H1 (cell line): ENCODE results near the gene TPT1. TPM values are rescaled to one million over a fixed set of nuclear protein-coding genes. Genes with fewer than 3 reads are reported as not detected.

Source experiments
- CTCF ChIA-PET: fragments of 300-600 bp; sonication (Branson Sonifier 250); formaldehyde crosslinking; loops from one replicate; lab custom pipeline; 2021; ENCODE audit not compliant: partially characterized antibody; lab: Charles Lee
- POLR2A ChIA-PET: fragments of 300-600 bp; sonication (Branson Sonifier 250); formaldehyde crosslinking; loops from one replicate; lab custom pipeline; 2021; ENCODE audit warnings: inconsistent platforms; ENCODE audit not compliant: partially characterized antibody; lab: Charles Lee
- DNase-seq, 2 experiments: peaks; one replicate each; pipeline versions ENCODE4 v3.0.0 to v3.0.0-alpha.2; 2010 to 2022; ENCODE audit warnings: low spot score in 2 of 2, low read depth in 1 of 2, mixed read lengths in 1 of 2
- FAIRE-seq: peaks from 2 replicates; lab custom pipeline; 2011; peaks lifted over from hg19 to GRCh38; lab: Jason Lieb, UNC
- H2AFZ ChIP-seq: 2 replicates; pipeline ENCODE4 v1.8.1; 2012; ENCODE audit warnings: low read length, inconsistent platforms
- H2AK5ac ChIP-seq: 2 replicates; pipeline ENCODE4 v1.6.1; 2013; ENCODE audit warnings: low read depth, low read length
- H2BK120ac ChIP-seq: replicated peaks from 2 replicates; pipeline ENCODE3; 2013; ENCODE audit warnings: low read depth, low read length, inconsistent platforms
- H2BK12ac ChIP-seq: 2 replicates; pipeline ENCODE4 v1.6.1; 2013; ENCODE audit warnings: low read depth, low read length
- H2BK15ac ChIP-seq: 2 replicates; pipeline ENCODE4 v1.6.1; 2013; ENCODE audit warnings: low read length
- H2BK20ac ChIP-seq: 2 replicates; pipeline ENCODE4 v1.6.1; 2013; ENCODE audit warnings: low read length
- H2BK5ac ChIP-seq: 2 replicates; pipeline ENCODE4 v1.6.1; 2013; ENCODE audit warnings: low read depth, low read length
- H3K14ac ChIP-seq: 2 replicates; pipeline ENCODE4 v1.6.1; 2013; ENCODE audit warnings: inconsistent platforms; ENCODE audit not compliant: insufficient read length
- H3K18ac ChIP-seq: 2 replicates; pipeline ENCODE4 v1.6.1; 2013; ENCODE audit warnings: low read length; ENCODE audit errors: extremely low read depth
- H3K23ac ChIP-seq: 2 replicates; pipeline ENCODE4 v1.6.1; 2013; ENCODE audit warnings: inconsistent platforms; ENCODE audit not compliant: insufficient read length
- H3K23me2 ChIP-seq: 2 replicates; pipeline ENCODE4 v1.6.1; 2013; ENCODE audit warnings: low read depth, low read length
- H3K27ac ChIP-seq: 2 replicates; pipeline ENCODE4 v1.6.1; 2011; ENCODE audit warnings: low read depth, low read length, inconsistent platforms
- H3K27me3 ChIP-seq, 4 experiments: replicated peaks in 1 of 4; 1 replicate in 1 of 4; 2 replicates in 3 of 4; pipeline versions ENCODE4 v1.6.1 to v1.8.1; 2011 to 2013; ENCODE audit warnings: low read length in 3 of 4, mild to moderate bottlenecking in 3 of 4, inconsistent platforms in 2 of 4, mixed read lengths in 2 of 4, moderate library complexity in 1 of 4; ENCODE audit not compliant: control insufficient read depth in 3 of 4, insufficient read depth in 3 of 4; ENCODE audit errors: extremely low read depth in 1 of 4
- H3K36me3 ChIP-seq, 4 experiments: 2 replicates each; pipeline versions ENCODE4 v1.6.1 to v1.8.1; 2011 to 2013; ENCODE audit warnings: mild to moderate bottlenecking in 4 of 4, low read length in 3 of 4, moderate library complexity in 2 of 4, control low read depth in 1 of 4, inconsistent platforms in 1 of 4; ENCODE audit not compliant: insufficient read depth in 4 of 4, control insufficient read depth in 2 of 4
- H3K4ac ChIP-seq: replicated peaks from 2 replicates; pipeline ENCODE3; 2013; ENCODE audit warnings: low read length, low read depth, mixed read lengths, inconsistent platforms; ENCODE audit not compliant: insufficient read length
- H3K4me1 ChIP-seq, 4 experiments: replicated peaks in 1 of 4; 1 replicate in 1 of 4; 2 replicates in 3 of 4; pipeline versions ENCODE4 v1.6.1 to v1.8.1; 2011 to 2013; ENCODE audit warnings: low read length in 3 of 4, inconsistent platforms in 2 of 4, mixed read lengths in 1 of 4; ENCODE audit not compliant: insufficient read depth in 4 of 4, control insufficient read depth in 3 of 4
- H3K4me2 ChIP-seq, 2 experiments: 2 replicates each; pipeline versions ENCODE4 v1.6.1 to v1.8.1; 2011 to 2013; ENCODE audit warnings: low read depth in 2 of 2, low read length in 2 of 2, control low read depth in 1 of 2, inconsistent platforms in 1 of 2, mild to moderate bottlenecking in 1 of 2; ENCODE audit not compliant: insufficient read depth in 1 of 2
- H3K4me3 ChIP-seq, 4 experiments: fragments of 200-600, 300-600 bp in 1 of 4; sonication (generic), shearing (Covaris generic), sonication (Bioruptor Twin) in 1 of 4; 2 replicates each; pipeline versions ENCODE4 v1.5.1 to v1.8.1; 2011 to 2016; ENCODE audit warnings: low read length in 4 of 4, low read depth in 3 of 4, control low read depth in 2 of 4, inconsistent platforms in 2 of 4, mild to moderate bottlenecking in 2 of 4, mixed read lengths in 1 of 4, moderate library complexity in 1 of 4; ENCODE audit not compliant: insufficient read depth in 2 of 4; ENCODE audit errors: extremely low read depth in 1 of 4
- H3K56ac ChIP-seq: replicated peaks from 2 replicates; pipeline ENCODE3; 2013; ENCODE audit warnings: low read depth, mild to moderate bottlenecking, mixed read lengths, low read length, inconsistent platforms; ENCODE audit not compliant: insufficient read length
- H3K79me1 ChIP-seq: 2 replicates; pipeline ENCODE4 v1.6.1; 2013; ENCODE audit warnings: low read depth, low read length, control low read depth
- H3K79me2 ChIP-seq, 2 experiments: 2 replicates each; pipeline versions ENCODE4 v1.6.1 to v1.8.1; 2012 to 2013; ENCODE audit warnings: low read length in 2 of 2, mild to moderate bottlenecking in 2 of 2, inconsistent platforms in 1 of 2; ENCODE audit not compliant: insufficient read depth in 2 of 2, control insufficient read depth in 1 of 2
- H3K9ac ChIP-seq, 4 experiments: replicated peaks in 1 of 4; 1 replicate in 1 of 4; 2 replicates in 3 of 4; pipeline versions ENCODE4 v1.6.1 to v1.8.1; 2011 to 2013; ENCODE audit warnings: low read depth in 3 of 4, low read length in 3 of 4, control low read depth in 2 of 4, mild to moderate bottlenecking in 2 of 4, moderate library complexity in 2 of 4, inconsistent platforms in 1 of 4; ENCODE audit errors: extremely low read depth in 1 of 4
- H3K9me3 ChIP-seq, 2 experiments: 2 replicates each; pipeline versions ENCODE4 v1.6.1 to v1.8.1; 2012 to 2013; ENCODE audit warnings: mild to moderate bottlenecking in 2 of 2, moderate library complexity in 2 of 2, control low read depth in 1 of 2, inconsistent platforms in 1 of 2, low read depth in 1 of 2, low read length in 1 of 2, mixed read lengths in 1 of 2; ENCODE audit not compliant: insufficient read depth in 2 of 2
- H4K20me1 ChIP-seq, 2 experiments: replicated peaks in 1 of 2; 2 replicates each; pipeline versions ENCODE3 to v1.8.1; 2011 to 2013; ENCODE audit warnings: inconsistent platforms in 2 of 2, low read length in 2 of 2, mild to moderate bottlenecking in 1 of 2; ENCODE audit not compliant: insufficient read depth in 2 of 2, control insufficient read depth in 1 of 2
- H4K5ac ChIP-seq: 2 replicates; pipeline ENCODE4 v1.6.1; 2013; ENCODE audit warnings: low read length, low read depth, mixed read lengths, inconsistent platforms; ENCODE audit not compliant: insufficient read length
- H4K8ac ChIP-seq: 2 replicates; pipeline ENCODE4 v1.8.0; 2013; ENCODE audit warnings: mild to moderate bottlenecking, moderate library complexity, low read length, inconsistent platforms; ENCODE audit not compliant: insufficient read depth; ENCODE audit errors: extremely low read depth
- H4K91ac ChIP-seq: replicated peaks from 2 replicates; pipeline ENCODE3; 2013; ENCODE audit warnings: low read length, mixed read lengths, inconsistent platforms; ENCODE audit not compliant: insufficient read length
- ASH2L ChIP-seq: fragments of 200-600, 300-600 bp; sonication (generic); IDR thresholded peaks from one replicate; pipeline ENCODE4 v1.7.1; 2017; ENCODE audit warnings: low read length
- ATF2 ChIP-seq: IDR thresholded peaks from 2 replicates; pipeline ENCODE4 v1.6.1; 2012; ENCODE audit warnings: low read length, inconsistent platforms
- CHD1 ChIP-seq: IDR thresholded peaks from 2 replicates; pipeline ENCODE4 v1.6.1; 2012; ENCODE audit warnings: low read depth, low read length, improper control_type of control experiment
- CREB1 ChIP-seq: IDR thresholded peaks from 2 replicates; pipeline ENCODE4 v1.6.1; 2012; ENCODE audit warnings: inconsistent platforms
- JUN ChIP-seq: IDR thresholded peaks from 2 replicates; pipeline ENCODE4 v1.6.1; 2011; ENCODE audit warnings: low read depth, mild to moderate bottlenecking, improper control_type of control experiment, low read length
- KDM5A ChIP-seq: fragments of 200-600 bp; IDR thresholded peaks from 2 replicates; pipeline ENCODE4 v1.7.1; 2012; ENCODE audit warnings: mild to moderate bottlenecking, low read length, inconsistent platforms, mixed read lengths
- MAFK ChIP-seq: IDR thresholded peaks from 2 replicates; pipeline ENCODE4 v1.6.1; 2012; ENCODE audit warnings: low read depth, mild to moderate bottlenecking, improper control_type of control experiment, low read length
- NANOG ChIP-seq: IDR thresholded peaks from 2 replicates; pipeline ENCODE4 v1.6.1; 2011; ENCODE audit warnings: low read length, low read depth, mild to moderate bottlenecking, inconsistent platforms; ENCODE audit not compliant: insufficient read depth, poor library complexity, severe bottlenecking
- NRF1 ChIP-seq: IDR thresholded peaks from 2 replicates; pipeline ENCODE4 v1.6.1; 2011; ENCODE audit warnings: mild to moderate bottlenecking, low read depth, low read length, improper control_type of control experiment
- PHF8 ChIP-seq: fragments of 200-600 bp; sonication (generic); conservative IDR thresholded peaks from 2 replicates; pipeline ENCODE4 v1.7.1; 2012; ENCODE audit warnings: low read depth, mild to moderate bottlenecking, inconsistent platforms, low read length, moderate library complexity
- POLR2AphosphoS5 ChIP-seq: IDR thresholded peaks from 2 replicates; pipeline ENCODE4 v1.6.1; 2011; ENCODE audit warnings: low read depth, low read length
- RAD21 ChIP-seq, 2 experiments: IDR thresholded peaks in 1 of 2; conservative IDR thresholded peaks in 1 of 2; 2 replicates each; pipeline ENCODE4 v1.6.1; 2011; ENCODE audit warnings: low read depth in 2 of 2, low read length in 2 of 2, improper control_type of control experiment in 1 of 2, inconsistent platforms in 1 of 2, mild to moderate bottlenecking in 1 of 2, moderate library complexity in 1 of 2
- SIX5 ChIP-seq: IDR thresholded peaks from 2 replicates; pipeline ENCODE4 v1.6.1; 2011; ENCODE audit warnings: mild to moderate bottlenecking, low read depth, low read length
- WGBS, 2 experiments: shearing (Covaris generic) in 1 of 2; methylation state at CpG; one replicate each; pipeline versions ENCODE4 v1.1.6 to v1.1.7; 2013 to 2015; ENCODE audit warnings: low lambda C conversion rate in 2 of 2, mixed read lengths in 2 of 2, inconsistent platforms in 1 of 2, low coverage in 1 of 2, missing lambda C conversion rate in 1 of 2; ENCODE audit not compliant: insufficient replicate concordance in 2 of 2, insufficient coverage in 1 of 2, insufficient read length in 1 of 2; ENCODE audit errors: extremely low coverage in 1 of 2, missing lambda C conversion rate in 1 of 2; 5-methylcytosine and 5-hydroxymethylcytosine counted together
- polyA plus RNA-seq, 7 experiments: library from polyadenylated mRNA; depleted of rRNA in 3 of 7; stranded (reverse) in 5 of 7; unstranded in 2 of 7; fragments of >200 nt in 5 of 7; fragments of 200-250 nt in 2 of 7; gene quantifications; 1 replicate in 5 of 7; 2 replicates in 1 of 7; 4 replicates in 1 of 7; pipeline versions ENCODE4 v1.2.1 to v1.2.3, GENCODE V29; 2011 to 2013; ENCODE audit warnings: missing spikeins in 2 of 7, mixed read lengths in 2 of 7
- total RNA-seq: library from RNA; stranded (reverse); fragmentation: NEBNext Ultra II Directional; extraction: Animal tissue kit (Norgen Biotek cat#: 25700); gene quantifications from 2 replicates; pipeline ENCODE4 v1.2.1, GENCODE V29; 2021

Gene TPT1
- total and polyA plus RNA-seq, 2 of the 8 experiments (the other 6 are each of a cell fraction or from before 2014, with no cell fraction given): 2,245 to 2,279 TPM

GRCh38 chr13:45292176-45292575 lies 48.8 kb downstream of the TPT1 start:
- H3K4me3 ChIP-seq: no peak overlapping the region
- H2BK12ac ChIP-seq: no peak overlapping the region
- H2BK15ac ChIP-seq: no peak overlapping the region
- H2BK20ac ChIP-seq: no peak overlapping the region
- no peak overlapping the region for H4K8ac ChIP-seq
- H2BK120ac ChIP-seq: no peak overlapping the region
- no peaks in the 10 kb centered on the region for H3K9me3 ChIP-seq
- H3K4me1 ChIP-seq: no peaks in the 10 kb centered on the region
- no peak overlapping the region for H2BK5ac ChIP-seq
- no peak overlapping the region for H4K91ac ChIP-seq
- no peak for FAIRE-seq
- no peaks in the 10 kb centered on the region for H3K79me1 ChIP-seq
- no peak overlapping the region for H2AFZ ChIP-seq
- H3K56ac ChIP-seq: no peak overlapping the region
- ChIA-PET POLR2A (interaction anchor here (0.5 to 1.5 kb wide), 4 partner anchors 8 to 27 kb away, joined by 3 to 5 read pairs (median 4); no protein-coding TSS in a partner anchor), CTCF (interaction anchor here (0.7 to 4.7 kb wide), 4 partner anchors 10 to 250 kb away, joined by 4 to 25 read pairs (median 14); no protein-coding TSS in a partner anchor)
- DNase-seq: no peak
- no peak overlapping the region for H3K14ac ChIP-seq
- H3K23me2 ChIP-seq: no peaks in the 10 kb centered on the region
- 88% methylated on average over 1 of the region's 1 CpG; no CpG with 5 or more reads in 1 of the 2 experiments for WGBS, 2 experiments
- no peak overlapping the region for H4K5ac ChIP-seq
- H3K27ac ChIP-seq: no peak overlapping the region
- no peak overlapping the region for H3K4me2 ChIP-seq
- H3K9ac ChIP-seq: no peak overlapping the region
- H2AK5ac ChIP-seq: no peak overlapping the region
- no peak overlapping the region for H3K4ac ChIP-seq
- no peak overlapping the region for H3K18ac ChIP-seq
- H3K27me3 ChIP-seq: no peaks in the 10 kb centered on the region
- H3K36me3 ChIP-seq: no peaks in the 10 kb centered on the region; a peak in 1 of 8 replicates
- no peaks in the 10 kb centered on the region for H3K79me2 ChIP-seq
- no peak overlapping the region for H3K23ac ChIP-seq
- H4K20me1 ChIP-seq: no peaks in the 10 kb centered on the region
- TF ChIP-seq CHD1: no peak
- TF ChIP-seq ATF2: no peak
- no peak for TF ChIP-seq POLR2AphosphoS5
- no peak for TF ChIP-seq MAFK
- TF ChIP-seq KDM5A: no peak
- TF ChIP-seq NANOG: no peak
- TF ChIP-seq RAD21 (IDR thresholded peaks at IDR 0.05 in 1 of 2, conservative IDR thresholded peaks at IDR 0.05 in 1 of 2; ENCODE audit: low read depth in 2 of 2, low read length in 2 of 2): no peak
- no peak for TF ChIP-seq SIX5
- no peak for TF ChIP-seq PHF8
- TF ChIP-seq CREB1: no peak
- no peak for TF ChIP-seq ASH2L
- no peak for TF ChIP-seq JUN
- no peak for TF ChIP-seq NRF1
